D721Med (cell line): Measurements from ENCODE around the gene P2RX1.
"Not testable (repeated sequence)": the region's sequence is repeated elsewhere in the genome, so short reads cannot be mapped to it uniquely, and the experiment has no call there.

ENCODE experiments used
- DNase-seq: peaks from one replicate; pipeline ENCODE4 v3.0.0; 2011; ENCODE audit warnings: low spot score; ENCODE audit not compliant: insufficient read length
- FAIRE-seq: peaks from 2 replicates; lab custom pipeline; 2011; peaks lifted over from hg19 to GRCh38; lab: Jason Lieb, UNC
- CTCF ChIP-seq: IDR thresholded peaks from 2 replicates; pipeline ENCODE4 v1.5.1; 2012; ENCODE audit warnings: mild to moderate bottlenecking, control low read depth; ENCODE audit not compliant: insufficient read depth; ENCODE audit errors: missing control alignments

P2RX1 gene

GRCh38 chr17:3857261-3858105, 58.8 kb downstream of the P2RX1 start:
- no peak for TF ChIP-seq CTCF
- no peak for DNase-seq
- FAIRE-seq = no peak

- not testable (repeated sequence) for DNase-seq, FAIRE-seq
Observed at GRCh38 chr17:3854204-3854603, 62.1 kb downstream of the P2RX1 start.

GRCh38 chr17:3852561-3852960, 63.7 kb downstream of the P2RX1 start:
- DNase-seq = no peak
- FAIRE-seq = no peak
- TF ChIP-seq CTCF = no peak

GRCh38 chr17:3851461-3852100, 64.7 kb downstream of the P2RX1 start:
- TF ChIP-seq CTCF = no peak
- FAIRE-seq = no peak
- DNase-seq = no peak

- FAIRE-seq = no peak
- no peak for TF ChIP-seq CTCF
- no peak for DNase-seq
Observed at GRCh38 chr17:3848229-3848835, 67.9 kb downstream of the P2RX1 start.

- DNase-seq = no peak
- no peak for FAIRE-seq
- TF ChIP-seq CTCF = no peak
Observed at GRCh38 chr17:3847165-3847670, 69.0 kb downstream of the P2RX1 start.
